ENCODE measurements around the gene PDE3A. TPM values are rescaled to one million over a fixed set of nuclear protein-coding genes. Genes with fewer than 3 reads are reported as not detected.

PDE3A gene
- total and polyA plus RNA-seq, 8 donors: 4.9 to 16.5 (median 12.6) TPM

GRCh38 chr12:20356048-20356447, 12.3 kb upstream of the PDE3A start:
- WGBS, 2 donors: 56 to 67% methylated on average over 2 of the region's 2 CpGs
- FAIRE-seq: no peak

GRCh38 chr12:20360407-20360806, 7.9 kb upstream of the PDE3A start:
- no peaks in the 10 kb centered on the region for H3K36me3 ChIP-seq
- no peak overlapping the region for H3K27ac ChIP-seq
- no peak for ATAC-seq
- H3K9me3 ChIP-seq: no peaks in the 10 kb centered on the region
- TF ChIP-seq CTCF (IDR thresholded peaks at IDR 0.05): no peak
- no peaks in the 10 kb centered on the region for H3K27me3 ChIP-seq
- no peak overlapping the region for H3K4me3 ChIP-seq
- intact Hi-C loops (cut with DNase I): no loop called here
- peaks cover 0 to 3% (median 0%) of the 10 kb centered on the region in 3 donors for H3K4me1 ChIP-seq
- no peak for FAIRE-seq
- 81 to 88% methylated on average over 3 of the region's 3 CpGs for WGBS, 2 donors
- no peak for DNase-seq

More at GRCh38 chr12:20356048-20356447, 12.3 kb upstream of the PDE3A start:
- Histone ChIP-seq H3K27me3 (no peaks in the 10 kb centered on the region), H3K4me1 (peaks cover 0 to 3% (median 0%) of the 10 kb centered on the region in 3 donors), H3K4me3 (no peak overlapping the region), H3K27ac (no peak overlapping the region), H3K36me3 (no peaks in the 10 kb centered on the region), H3K9me3 (no peaks in the 10 kb centered on the region)
- DNase-seq (no peak), ATAC-seq (no peak)
- no peak for TF ChIP-seq CTCF (IDR thresholded peaks at IDR 0.05)
- intact Hi-C loops (cut with DNase I): no loop called here

GRCh38 chr12:20361416-20361815, 6.9 kb upstream of the PDE3A start:
- no peak for TF ChIP-seq CTCF (IDR thresholded peaks at IDR 0.05)
- Histone ChIP-seq H3K4me1 (peaks cover 0 to 3% (median 0%) of the 10 kb centered on the region in 3 donors), H3K27me3 (no peaks in the 10 kb centered on the region), H3K9me3 (no peaks in the 10 kb centered on the region), H3K36me3 (no peaks in the 10 kb centered on the region), H3K4me3 (no peak overlapping the region), H3K27ac (no peak overlapping the region)
- FAIRE-seq (no peak), ATAC-seq (no peak), DNase-seq (no peak)
- WGBS, 2 donors: 84 to 97% methylated on average over 3 of the region's 3 CpGs
- intact Hi-C loops (cut with DNase I): no loop called here

GRCh38 chr12:20364501-20364900, 3.8 kb upstream of the PDE3A start:
- no peak for TF ChIP-seq CTCF (IDR thresholded peaks at IDR 0.05)
- Histone ChIP-seq H3K4me3 (no peak overlapping the region), H3K9me3 (no peaks in the 10 kb centered on the region), H3K4me1 (no peaks in the 10 kb centered on the region), H3K36me3 (no peaks in the 10 kb centered on the region), H3K27me3 (no peaks in the 10 kb centered on the region), H3K27ac (no peak overlapping the region)
- intact Hi-C loops (cut with DNase I): no loop called here
- FAIRE-seq (no peak), DNase-seq (no peak), ATAC-seq (peak in 1 of 4 donors; percentile 3)
- WGBS, 2 donors: 42 to 55% methylated on average over 4 of the region's 4 CpGs

DNA sequence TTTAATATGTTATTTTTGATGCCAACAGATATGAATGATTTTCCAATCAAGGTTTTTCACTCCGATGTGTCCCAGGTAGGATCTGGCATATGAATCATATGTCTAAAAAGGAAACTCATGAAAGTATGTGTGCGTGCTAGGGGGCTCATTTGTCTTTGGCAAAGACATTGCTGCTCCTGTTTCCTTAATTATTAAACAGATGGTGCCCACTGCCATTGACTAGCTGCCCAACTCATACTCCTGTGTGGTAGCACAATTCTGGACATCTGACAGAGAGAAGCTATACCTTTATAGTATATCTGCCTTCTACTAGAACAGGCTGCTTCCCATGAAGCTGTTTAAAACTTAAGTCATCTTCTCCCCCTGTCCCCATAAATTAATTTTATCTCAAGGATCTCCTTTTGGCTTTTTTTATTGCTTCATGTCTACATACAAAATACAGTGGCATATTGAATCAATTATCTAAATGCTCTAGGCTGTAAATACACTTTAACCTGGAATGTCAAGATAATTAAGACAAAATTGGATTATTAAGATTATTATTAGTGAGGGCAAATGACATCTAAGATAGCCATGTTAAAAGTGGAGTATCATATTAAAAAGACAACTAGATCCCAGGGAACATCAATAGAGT, 1.4 kb upstream of the PDE3A start:
- WGBS, 2 donors: 57 to 64% methylated on average over 2 of the region's 2 CpGs
- FAIRE-seq (no peak), DNase-seq (no peak), ATAC-seq (no peak)
- Histone ChIP-seq H3K27me3 (peaks cover 0 to under 1% (median 0%) of the 10 kb centered on the region in 4 donors), H3K9me3 (no peaks in the 10 kb centered on the region), H3K27ac (peak overlapping the region in 2 of 4 donors; percentile 87 to 88), H3K4me1 (no peaks in the 10 kb centered on the region), H3K4me3 (no peak overlapping the region), H3K36me3 (no peaks in the 10 kb centered on the region)
- no peak for TF ChIP-seq CTCF (IDR thresholded peaks at IDR 0.05)
- intact Hi-C loops (cut with DNase I): no loop called here

Data from pancreas (tissue), 10 donors.